AG04449 (cell line): Measurements from ENCODE around the gene TEX35.

ENCODE experiments used
- CTCF ChIA-PET: fragments of 350-600 bp; formaldehyde crosslinking; extraction: SDS; loops from one replicate; lab custom pipeline; 2021; ENCODE audit warnings: antibody characterized with exemption; lab: Yijun Ruan, JAX
- POLR2A ChIA-PET: fragments of 400-600, 350-600 bp; formaldehyde crosslinking; extraction: SDS; loops from one replicate; lab custom pipeline; 2020; ENCODE audit warnings: antibody characterized with exemption, inconsistent platforms; lab: Yijun Ruan, JAX
- DNase-seq: peaks from one replicate; pipeline ENCODE4 v3.0.0-alpha.2; 2010; ENCODE audit warnings: low read depth, low spot score
- H3K4me3 ChIP-seq: 2 replicates; pipeline ENCODE4 v1.5.1; 2011; ENCODE audit warnings: low read depth, mild to moderate bottlenecking, control low read depth, low read length
- CTCF ChIP-seq: IDR thresholded peaks from one replicate; pipeline ENCODE4 v1.5.1; 2011; ENCODE audit warnings: mild to moderate bottlenecking, moderate library complexity, low read length, control low read depth, inconsistent platforms; ENCODE audit not compliant: insufficient read depth; ENCODE audit errors: missing control alignments

TEX35 gene

GRCh38 chr1:178541829-178542553 lies 29.1 kb downstream of the TEX35 start:
- ChIA-PET CTCF (interaction anchor here (0.8 to 23.6 kb wide), 39 partner anchors 9 to 537 kb away, joined by 3 to 593 read pairs (median 5); no protein-coding TSS in a partner anchor), POLR2A (interaction anchor here (0.6 to 1.4 kb wide), 2 partner anchors 70 to 183 kb away, joined by 3 to 4 read pairs; partner anchors contain the start of gene RALGPS2)
- DNase-seq, result no peak
- TF ChIP-seq CTCF, result no peak
- H3K4me3 ChIP-seq, result peak overlapping the region; percentile 72

GRCh38 chr1:178542554-178543289 lies 29.8 kb downstream of the TEX35 start:
- peak overlapping the region; percentile 72 for H3K4me3 ChIP-seq
- peak; percentile 93 for TF ChIP-seq CTCF
- ChIA-PET POLR2A (interaction anchor here (0.6 to 1.4 kb wide), 3 partner anchors 69 to 337 kb away, joined by 3 to 4 read pairs (median 3); partner anchors contain the start of gene RALGPS2), CTCF (interaction anchor here (0.6 to 23.6 kb wide), 60 partner anchors 8 to 536 kb away, joined by 3 to 593 read pairs (median 4); no protein-coding TSS in a partner anchor)
- DNase-seq, result no peak

GRCh38 chr1:178543290-178543607 lies 30.3 kb downstream of the TEX35 start:
- H3K4me3 ChIP-seq, result peak overlapping the region; percentile 72
- ChIA-PET POLR2A (interaction anchor here (0.6 to 1.4 kb wide), 2 partner anchors 182 to 336 kb away, joined by 3 to 4 read pairs; partner anchors contain the start of gene RALGPS2), CTCF (interaction anchor here (0.6 to 23.6 kb wide), 54 partner anchors 8 to 536 kb away, joined by 3 to 593 read pairs (median 4); no protein-coding TSS in a partner anchor)
- no peak for DNase-seq
- TF ChIP-seq CTCF, result no peak

- TF ChIP-seq CTCF, result no peak
- ChIA-PET CTCF (interaction anchor here (0.5 to 23.6 kb wide), 8 partner anchors 8 to 459 kb away, joined by 3 to 593 read pairs (median 6); no protein-coding TSS in a partner anchor), POLR2A (no interaction called here)
- no peak for DNase-seq
- no peak overlapping the region for H3K4me3 ChIP-seq
Measured at GRCh38 chr1:178544531-178544930, 31.6 kb downstream of the TEX35 start.

GRCh38 chr1:178548108-178548507 lies 35.2 kb downstream of the TEX35 start:
- DNase-seq, result no peak
- CTCF ChIA-PET, result interaction anchor here (1.0 to 23.6 kb wide), 5 partner anchors 9 to 455 kb away, joined by 3 to 593 read pairs (median 3); no protein-coding TSS in a partner anchor

More at GRCh38 chr1:178548108-178548507, 35.2 kb downstream of the TEX35 start:
- H3K4me3 ChIP-seq, result no peak overlapping the region
- POLR2A ChIA-PET, result no interaction called here
- TF ChIP-seq CTCF, result no peak
